Measurements from ENCODE around the gene FAM240B. TPM values are rescaled to one million over a fixed set of nuclear protein-coding genes. Genes with fewer than 3 reads are reported as not detected.

Gene FAM240B
- total RNA-seq, 6 experiments from 2014 or later: not detected

- no peak for DNase-seq
- Mint-ChIP-seq H3K27me3 (ENCODE audit: insufficient read depth) (peaks cover 7% of the 10 kb centered on the region), H3K9me3 (no peaks in the 10 kb centered on the region), H3K4me1 (ENCODE audit: low read depth) (no peaks in the 10 kb centered on the region), H3K27ac (no peak overlapping the region), H3K4me3 (no peak overlapping the region), H3K36me3 (ENCODE audit: low read depth) (no peaks in the 10 kb centered on the region)
- TF ChIP-seq CTCF (IDR thresholded peaks at IDR 0.05): no peak
These were observed 60.4 kb downstream of the FAM240B start for GRCh38 chr9:38659538-38659937.

- Mint-ChIP-seq H3K4me3 (no peak overlapping the region), H3K4me1 (ENCODE audit: low read depth) (no peaks in the 10 kb centered on the region), H3K36me3 (ENCODE audit: low read depth) (no peaks in the 10 kb centered on the region), H3K9me3 (no peaks in the 10 kb centered on the region), H3K27ac (no peak overlapping the region), H3K27me3 (ENCODE audit: insufficient read depth) (peaks cover 7% of the 10 kb centered on the region)
- no peak for DNase-seq
- no peak for TF ChIP-seq CTCF (IDR thresholded peaks at IDR 0.05)
These were observed 63.0 kb downstream of the FAM240B start for GRCh38 chr9:38656896-38657295.

DNA sequence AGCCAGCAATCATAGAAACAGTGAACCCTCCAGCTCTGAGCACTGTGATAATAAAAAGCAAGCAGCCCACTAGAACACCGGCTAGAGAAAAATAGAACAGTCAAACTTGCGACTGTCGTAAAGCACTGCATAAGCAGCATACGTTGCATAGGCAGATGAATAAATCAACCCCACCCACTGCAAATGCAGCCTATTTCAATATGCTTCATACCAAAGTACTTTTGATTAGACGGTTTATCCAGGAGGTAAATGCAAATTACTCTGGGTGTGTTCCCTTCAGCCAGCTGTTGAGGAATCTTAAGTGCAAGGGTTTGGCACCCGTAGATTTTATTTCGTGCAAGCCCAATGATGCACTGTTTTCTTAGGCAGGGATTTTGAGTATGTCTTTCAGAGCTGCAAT is 67.4 kb downstream of the FAM240B start:
- DNase-seq: no peak
- H3K27ac Mint-ChIP-seq: no peak overlapping the region
- H3K36me3 Mint-ChIP-seq (ENCODE audit: low read depth): no peaks in the 10 kb centered on the region
- no peak for TF ChIP-seq CTCF (IDR thresholded peaks at IDR 0.05)
- peaks cover 6% of the 10 kb centered on the region for H3K27me3 Mint-ChIP-seq (ENCODE audit: insufficient read depth)
- H3K4me1 Mint-ChIP-seq (ENCODE audit: low read depth): no peaks in the 10 kb centered on the region
- no peak overlapping the region for H3K4me3 Mint-ChIP-seq
- H3K9me3 Mint-ChIP-seq: no peaks in the 10 kb centered on the region; the same call in 1 of the 2 replicates

- Mint-ChIP-seq H3K27me3 (ENCODE audit: insufficient read depth) (peaks cover 4% of the 10 kb centered on the region; the same call in 1 of the 2 replicates), H3K4me3 (no peak overlapping the region), H3K27ac (no peak overlapping the region), H3K4me1 (ENCODE audit: low read depth) (no peaks in the 10 kb centered on the region), H3K9me3 (no peaks in the 10 kb centered on the region; the same call in 1 of the 2 replicates), H3K36me3 (ENCODE audit: low read depth) (no peaks in the 10 kb centered on the region)
- no peak for TF ChIP-seq CTCF (IDR thresholded peaks at IDR 0.05)
- DNase-seq: no peak
These were observed 67.9 kb downstream of the FAM240B start for GRCh38 chr9:38652044-38652443.

- H3K4me3 Mint-ChIP-seq: no peak overlapping the region
- H3K27ac Mint-ChIP-seq: no peak overlapping the region
These were observed 68.4 kb downstream of the FAM240B start for GRCh38 chr9:38651400-38652042.

More at GRCh38 chr9:38651400-38652042, 68.4 kb downstream of the FAM240B start:
- no peak for TF ChIP-seq CTCF (IDR thresholded peaks at IDR 0.05)
- H3K9me3 Mint-ChIP-seq: no peaks in the 10 kb centered on the region; the same call in 1 of the 2 replicates
- H3K27me3 Mint-ChIP-seq (ENCODE audit: insufficient read depth): peaks cover 4% of the 10 kb centered on the region; the same call in 1 of the 2 replicates
- DNase-seq: no peak
- no peaks in the 10 kb centered on the region for H3K4me1 Mint-ChIP-seq (ENCODE audit: low read depth)
- no peaks in the 10 kb centered on the region for H3K36me3 Mint-ChIP-seq (ENCODE audit: low read depth)
